B cell (primary cell): ENCODE measurements around the gene MOB2. TPM values are rescaled to one million over a fixed set of nuclear protein-coding genes. Genes with fewer than 3 reads are reported as not detected.

Experiments
- ATAC-seq: fragments of 200-7000 bp; cut with Tn5 transposase; one replicate; pipeline ENCODE4 v1.10.0; 2021; ENCODE audit warnings: low read depth, mild to moderate bottlenecking, moderate number of reproducible peaks, moderate library complexity
- CTCF ChIA-PET: fragments of 350-600 bp; sonication (Branson Sonifier 250); formaldehyde crosslinking; loops from one replicate; lab custom pipeline; 2021; ENCODE audit warnings: antibody characterized with exemption, inconsistent platforms; lab: Charles Lee
- POLR2A ChIA-PET: fragments of 350-600 bp; sonication (Branson Sonifier 250); formaldehyde crosslinking; loops from one replicate; lab custom pipeline; 2021; ENCODE audit warnings: antibody characterized with exemption; lab: Charles Lee
- DNase-seq: peaks from one replicate; pipeline ENCODE4 v3.0.0; 2013
- H2AFZ ChIP-seq: 2 replicates; pipeline ENCODE4 v1.6.1; 2012; ENCODE audit warnings: mild to moderate bottlenecking, low read depth, low read length; ENCODE audit not compliant: insufficient read depth, poor library complexity, severe bottlenecking
- H3K27ac ChIP-seq, 2 donors: 1 replicate in 1 of 2; 2 replicates in 1 of 2; pipeline ENCODE4 v1.5.1; 2012 to 2013; ENCODE audit warnings: low read length in 2 of 2, mild to moderate bottlenecking in 2 of 2, moderate library complexity in 1 of 2
- H3K27me3 ChIP-seq, 4 experiments: fragments of 200-600 bp in 1 of 4; sonication (generic) in 1 of 4; replicated peaks in 1 of 4; 1 replicate in 2 of 4; 2 replicates in 2 of 4; pipeline versions ENCODE4 v1.6.1 to v1.7.0; 2013 to 2016; ENCODE audit warnings: low read length in 3 of 4, mild to moderate bottlenecking in 2 of 4, mixed read lengths in 1 of 4, moderate library complexity in 1 of 4; ENCODE audit not compliant: insufficient read depth in 4 of 4, control insufficient read depth in 3 of 4; ENCODE audit errors: control extremely low read depth in 1 of 4
- H3K36me3 ChIP-seq, 2 experiments: replicated peaks in 1 of 2; 1 replicate in 1 of 2; 2 replicates in 1 of 2; pipeline versions ENCODE4 v1.6.1 to v1.7.1; 2013; ENCODE audit warnings: low read length in 1 of 2; ENCODE audit not compliant: insufficient read depth in 2 of 2, control insufficient read depth in 1 of 2; ENCODE audit errors: control extremely low read depth in 1 of 2, extremely low read depth in 1 of 2
- H3K4me1 ChIP-seq, 2 donors: fragments of 200-600 bp in 1 of 2; sonication (generic) in 1 of 2; 1 replicate in 1 of 2; 2 replicates in 1 of 2; pipeline versions ENCODE4 v1.5.1 to v1.6.1; 2013 to 2017; ENCODE audit warnings: low read length in 2 of 2; ENCODE audit not compliant: control insufficient read depth in 2 of 2, insufficient read depth in 2 of 2
- H3K4me2 ChIP-seq: replicated peaks from 2 replicates; pipeline ENCODE3; 2012; ENCODE audit warnings: mild to moderate bottlenecking, low read depth, low read length; ENCODE audit not compliant: poor library complexity, severe bottlenecking
- H3K4me3 ChIP-seq, 5 experiments: fragments of 200-600 bp in 1 of 5; sonication (generic) in 1 of 5; 1 replicate in 3 of 5; 2 replicates in 2 of 5; pipeline versions ENCODE4 v1.5.1 to v1.7.0; 2011 to 2016; ENCODE audit warnings: low read length in 4 of 5, mild to moderate bottlenecking in 4 of 5, low read depth in 2 of 5, control low read depth in 1 of 5, moderate library complexity in 1 of 5; ENCODE audit not compliant: insufficient read depth in 1 of 5; ENCODE audit errors: control extremely low read depth in 1 of 5, extremely low read depth in 1 of 5
- H3K79me2 ChIP-seq: fragments of 200-600 bp; sonication (generic); one replicate; pipeline ENCODE4 v1.6.0; 2016; ENCODE audit warnings: low read length; ENCODE audit not compliant: control insufficient read depth, insufficient read depth
- H3K9ac ChIP-seq: fragments of 200-600 bp; sonication (generic); 2 replicates; pipeline ENCODE4 v1.6.1; 2017; ENCODE audit warnings: mild to moderate bottlenecking, low read length, moderate library complexity
- H3K9me3 ChIP-seq, 3 donors: one replicate each; pipeline versions ENCODE4 v1.6.1 to v1.7.1; 2013; ENCODE audit warnings: low read length in 2 of 3; ENCODE audit not compliant: control insufficient read depth in 2 of 3, insufficient read depth in 1 of 3; ENCODE audit errors: control extremely low read depth in 1 of 3
- H4K20me1 ChIP-seq: 2 replicates; pipeline ENCODE4 v1.6.0; 2012; ENCODE audit warnings: mild to moderate bottlenecking, low read length; ENCODE audit not compliant: insufficient read depth, control insufficient read depth, poor library complexity, severe bottlenecking
- H3K27ac Mint-ChIP-seq: one replicate; pipeline ENCODE4 v1.8.0; 2021; ENCODE audit warnings: mixed read lengths
- H3K27me3 Mint-ChIP-seq: one replicate; pipeline ENCODE4 v1.8.0; 2021; ENCODE audit warnings: mixed read lengths
- H3K4me1 Mint-ChIP-seq: one replicate; pipeline ENCODE4 v1.8.0; 2021; ENCODE audit warnings: mixed read lengths
- H3K4me3 Mint-ChIP-seq: one replicate; pipeline ENCODE4 v1.8.0; 2021; ENCODE audit warnings: mixed read lengths
- H3K9me3 Mint-ChIP-seq: one replicate; pipeline ENCODE4 v1.8.0; 2022; ENCODE audit warnings: mixed read lengths; ENCODE audit not compliant: insufficient read depth
- EZH2 ChIP-seq: IDR thresholded peaks from 2 replicates; pipeline ENCODE4 v1.6.1; 2012; ENCODE audit warnings: borderline replicate concordance, low read depth, mild to moderate bottlenecking, moderate library complexity, low read length; ENCODE audit not compliant: insufficient read depth, poor library complexity, severe bottlenecking
- WGBS: methylation state at CpG from one replicate; pipeline ENCODE4 v1.1.5; 2013; ENCODE audit warnings: missing lambda C conversion rate; ENCODE audit not compliant: insufficient coverage; 5-methylcytosine and 5-hydroxymethylcytosine counted together
- intact Hi-C: fragments of 100-400 bp; cut with micrococcal nuclease; formaldehyde crosslinking; loops from one replicate; pipeline ENCODE4 v1.10.0; 2022
- polyA plus RNA-seq: library from polyadenylated mRNA; depleted of rRNA; stranded (reverse); fragments of >200 nt; gene quantifications from 2 replicates; pipeline ENCODE4 v1.2.3, GENCODE V29; 2012
- total RNA-seq, 2 donors: library from RNA; stranded (reverse); fragments of 120-200 nt in 1 of 2; gene quantifications; 1 replicate in 1 of 2; 2 replicates in 1 of 2; pipeline versions ENCODE4 v1.2.3 to v1.2.4, GENCODE V29; 2013 to 2022

The MOB2 gene
- total and polyA plus RNA-seq, 2 donors (not counting 1 experiment from before 2014, with no cell fraction given), result 55.7 to 57.6 TPM

DNA sequence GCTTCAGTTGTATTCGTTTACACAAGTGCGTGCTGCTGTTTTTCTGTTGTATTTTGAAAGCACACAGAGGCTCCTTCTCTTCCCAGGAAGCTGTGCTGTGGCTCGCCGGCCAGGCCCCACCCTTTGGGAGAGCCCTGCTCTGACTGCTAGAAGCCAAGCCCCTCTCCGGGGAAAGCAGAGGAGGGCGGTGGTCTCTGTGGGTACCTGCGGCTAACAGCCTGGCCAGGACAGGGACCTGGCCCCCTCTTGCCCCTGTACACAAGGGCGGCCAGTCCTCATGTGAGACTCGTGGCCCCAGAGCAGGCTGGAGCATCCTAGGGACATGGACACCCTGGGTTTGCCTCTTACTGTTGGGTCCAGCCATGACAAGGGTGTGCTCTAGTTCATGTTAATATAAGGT, 14.8 kb downstream of the MOB2 start:
- no peaks in the 10 kb centered on the region for H3K27me3 Mint-ChIP-seq
- no peaks in the 10 kb centered on the region for H3K9me3 Mint-ChIP-seq
- Histone ChIP-seq H3K27ac (no peak overlapping the region), H4K20me1 (no peaks in the 10 kb centered on the region), H3K4me2 (no peak overlapping the region), H3K27me3 (no peaks in the 10 kb centered on the region), H3K4me1 (no peaks in the 10 kb centered on the region), H3K36me3 (peaks cover 0 to 48% of the 10 kb centered on the region in 2 experiments), H3K9ac (no peak overlapping the region), H3K79me2 (no peaks in the 10 kb centered on the region), H3K4me3 (no peak overlapping the region), H3K9me3 (no peaks in the 10 kb centered on the region), H2AFZ (no peak overlapping the region)
- 98% methylated on average over 7 of the region's 9 CpGs for WGBS
- no peak overlapping the region for H3K4me3 Mint-ChIP-seq
- no peak for TF ChIP-seq EZH2
- DNase-seq (no peak), ATAC-seq (no peak)
- ChIA-PET POLR2A (no interaction called here), CTCF (no interaction called here)
- intact Hi-C loops, result no loop called here
- no peaks in the 10 kb centered on the region for H3K4me1 Mint-ChIP-seq
- no peak overlapping the region for H3K27ac Mint-ChIP-seq

DNA sequence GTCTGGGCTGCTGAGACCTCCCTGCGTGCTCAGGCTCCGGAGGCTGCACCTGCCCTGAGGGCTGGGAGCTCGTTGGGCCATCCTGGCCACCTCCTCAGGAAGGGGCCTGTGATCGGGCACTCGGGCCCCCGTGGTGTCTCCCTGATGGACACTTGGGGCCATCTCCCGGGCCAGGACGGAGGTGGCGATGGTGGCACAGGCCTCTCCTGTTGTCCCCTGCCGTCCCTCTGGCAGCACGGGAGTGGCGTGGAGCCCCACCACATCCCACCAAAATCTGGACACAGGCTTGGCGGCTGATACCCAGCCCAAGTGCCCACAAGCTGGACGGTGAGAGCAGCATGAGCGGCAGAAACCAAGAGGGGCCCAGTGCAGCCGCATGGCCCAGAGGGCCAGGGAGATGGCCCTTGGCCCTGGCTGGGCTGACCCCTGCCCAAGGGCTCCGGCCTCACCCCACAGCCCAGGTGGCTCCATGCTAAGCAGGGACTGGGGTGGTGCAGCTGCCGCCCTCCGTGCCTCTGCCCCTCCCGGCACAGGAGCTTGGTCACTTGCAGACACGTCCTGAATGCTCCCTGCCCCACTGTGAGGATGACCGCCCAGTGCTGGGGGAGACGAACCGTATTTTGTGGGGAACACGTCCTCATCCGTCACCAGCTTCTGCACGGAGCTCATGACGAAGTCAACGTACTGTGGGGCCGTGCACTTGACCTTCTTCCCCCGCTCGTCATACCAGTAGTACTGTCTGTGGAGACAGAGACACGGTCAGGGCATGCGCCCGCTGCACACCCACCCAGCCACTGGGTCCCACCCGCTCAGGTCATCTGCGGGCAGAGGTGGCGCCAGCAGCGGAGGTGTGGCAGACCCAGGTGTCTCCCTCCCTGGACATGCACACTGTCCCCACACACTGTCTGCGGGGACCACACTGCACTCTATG, 15.6 kb downstream of the MOB2 start:
- Histone ChIP-seq H3K27ac (no peak overlapping the region), H3K4me1 (no peaks in the 10 kb centered on the region), H4K20me1 (no peaks in the 10 kb centered on the region), H3K36me3 (peaks cover 0 to 41% of the 10 kb centered on the region in 2 experiments), H3K4me3 (no peak overlapping the region), H3K79me2 (no peaks in the 10 kb centered on the region), H3K9ac (no peak overlapping the region), H2AFZ (no peak overlapping the region), H3K27me3 (no peaks in the 10 kb centered on the region), H3K9me3 (no peaks in the 10 kb centered on the region), H3K4me2 (no peak overlapping the region)
- Mint-ChIP-seq H3K4me1 (no peaks in the 10 kb centered on the region), H3K4me3 (no peak overlapping the region), H3K27me3 (no peaks in the 10 kb centered on the region), H3K9me3 (no peaks in the 10 kb centered on the region), H3K27ac (no peak overlapping the region)
- no peak for TF ChIP-seq EZH2
- CTCF ChIA-PET, result no interaction called here
- POLR2A ChIA-PET, result no interaction called here
- DNase-seq, result no peak
- ATAC-seq, result no peak
- intact Hi-C loops, result no loop called here
- 98% methylated on average over 40 of the region's 40 CpGs for WGBS
